B cell (primary cell): ENCODE results near the gene HOXB9.

Experiments used
- CTCF ChIP-seq: fragments of 200-600 bp; IDR thresholded peaks from one replicate; pipeline ENCODE4 v1.8.0; 2022; ENCODE audit warnings: antibody characterized with exemption, mild to moderate bottlenecking
- EZH2 ChIP-seq: IDR thresholded peaks from 2 replicates; pipeline ENCODE4 v1.6.1; 2012; ENCODE audit warnings: borderline replicate concordance, low read depth, mild to moderate bottlenecking, moderate library complexity, low read length; ENCODE audit not compliant: insufficient read depth, poor library complexity, severe bottlenecking

GRCh38 chr17:48601207-48601538 lies 25.0 kb downstream of the HOXB9 start:
- TF ChIP-seq CTCF (no peak), EZH2 (no peak)
